NAMALWA (cell line): ENCODE measurements around the gene ZSWIM8.
A peak's percentile ranks its signal among the peaks of the same experiment; 100 is the strongest.

Source experiments
- DNase-seq: peaks from one replicate; pipeline ENCODE4 v3.0.0-alpha.2; 2015; ENCODE audit warnings: low spot score

The ZSWIM8 gene

GRCh38 chr10:73841061-73841421 lies 55.6 kb downstream of the ZSWIM8 start:
- DNase-seq = no peak

- no peak for DNase-seq
Measured at GRCh38 chr10:73841526-73842285, 56.3 kb downstream of the ZSWIM8 start.

GRCh38 chr10:73842349-73842748 lies 56.9 kb downstream of the ZSWIM8 start:
- no peak for DNase-seq

GRCh38 chr10:73843261-73843660 lies 57.9 kb downstream of the ZSWIM8 start:
- no peak for DNase-seq

- DNase-seq = no peak
Measured at GRCh38 chr10:73847031-73847430, 61.6 kb downstream of the ZSWIM8 start.

- peak; percentile 80 for DNase-seq
Measured at GRCh38 chr10:73848821-73849489, 63.5 kb downstream of the ZSWIM8 start.

- no peak for DNase-seq
Measured at GRCh38 chr10:73850211-73850610, 64.8 kb downstream of the ZSWIM8 start.

- no peak for DNase-seq
Measured at GRCh38 chr10:73850863-73851461, 65.6 kb downstream of the ZSWIM8 start.
